ENCODE results near the gene FGD2.

FGD2 gene

GRCh38 chr6:37018198-37019064 is 13.0 kb downstream of the FGD2 start:
- peak; percentile 95 for DNase-seq (ENCODE audit: low spot score)

DNA sequence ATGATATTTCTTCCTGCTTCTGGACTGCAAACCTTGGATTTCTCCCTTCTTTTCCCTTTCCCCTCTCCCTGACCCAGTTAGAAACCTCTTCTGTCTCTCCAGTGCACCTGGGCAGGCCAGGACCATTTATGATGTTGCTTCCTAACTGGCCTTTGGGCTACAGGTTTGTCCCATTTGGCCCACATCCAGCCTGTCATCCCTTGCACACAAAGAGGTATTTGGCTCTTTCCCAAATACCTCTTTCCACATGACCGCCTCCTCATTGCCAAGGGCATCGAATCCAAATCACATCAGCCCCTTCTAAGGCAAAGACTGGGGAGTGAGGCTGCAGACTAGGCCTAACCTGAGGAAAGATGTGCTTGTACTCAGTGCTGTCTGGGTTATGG is 13.6 kb downstream of the FGD2 start:
- DNase-seq (ENCODE audit: low spot score) = no peak

DNA sequence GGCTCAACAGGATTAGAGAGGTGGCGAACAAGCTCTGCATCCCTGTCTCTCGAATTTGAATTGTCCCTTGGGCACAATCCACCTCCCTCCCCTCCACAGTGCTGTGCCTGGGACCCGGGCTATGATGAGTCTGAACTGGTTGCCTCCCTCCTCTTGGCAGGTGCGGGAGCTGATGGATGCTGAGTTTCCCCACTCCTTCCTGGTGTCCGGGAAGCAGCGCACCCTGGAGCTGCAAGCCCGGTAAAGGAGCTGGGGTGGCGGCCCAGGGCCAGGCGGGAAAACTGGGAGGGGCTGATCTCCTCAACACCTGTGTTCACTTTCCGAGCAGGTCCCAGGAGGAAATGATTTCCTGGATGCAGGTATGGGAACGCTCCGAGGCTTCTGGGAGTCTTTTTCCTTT is 14.9 kb downstream of the FGD2 start:
- no peak for DNase-seq (ENCODE audit: low spot score)

DNA sequence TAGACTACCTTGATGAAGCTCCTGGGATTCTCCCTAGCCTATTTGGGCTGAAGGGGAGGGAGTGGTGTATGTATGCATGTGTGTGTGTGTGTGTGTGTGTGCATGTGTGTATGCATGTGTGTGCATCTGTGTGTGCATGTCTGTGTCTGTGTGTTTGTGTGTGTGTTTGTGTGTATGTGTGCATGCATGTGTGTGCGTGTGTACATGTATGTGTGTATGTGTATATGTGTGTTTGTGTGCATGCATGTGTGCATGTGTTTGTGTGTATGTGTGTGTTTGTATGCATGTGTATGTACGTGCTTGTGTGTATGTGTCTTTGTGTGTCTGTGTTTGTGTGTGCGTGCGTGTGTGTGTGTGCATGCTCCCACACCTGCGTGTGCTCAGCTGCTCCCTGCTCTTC is 15.4 kb downstream of the FGD2 start:
- no peak for DNase-seq (ENCODE audit: low spot score)

GRCh38 chr6:37021356-37022129 is 16.1 kb downstream of the FGD2 start:
- DNase-seq (ENCODE audit: low spot score) = peak; percentile 92

- DNase-seq (ENCODE audit: low spot score) = no peak
Observed at GRCh38 chr6:37022135-37022863, 16.8 kb downstream of the FGD2 start.

DNA sequence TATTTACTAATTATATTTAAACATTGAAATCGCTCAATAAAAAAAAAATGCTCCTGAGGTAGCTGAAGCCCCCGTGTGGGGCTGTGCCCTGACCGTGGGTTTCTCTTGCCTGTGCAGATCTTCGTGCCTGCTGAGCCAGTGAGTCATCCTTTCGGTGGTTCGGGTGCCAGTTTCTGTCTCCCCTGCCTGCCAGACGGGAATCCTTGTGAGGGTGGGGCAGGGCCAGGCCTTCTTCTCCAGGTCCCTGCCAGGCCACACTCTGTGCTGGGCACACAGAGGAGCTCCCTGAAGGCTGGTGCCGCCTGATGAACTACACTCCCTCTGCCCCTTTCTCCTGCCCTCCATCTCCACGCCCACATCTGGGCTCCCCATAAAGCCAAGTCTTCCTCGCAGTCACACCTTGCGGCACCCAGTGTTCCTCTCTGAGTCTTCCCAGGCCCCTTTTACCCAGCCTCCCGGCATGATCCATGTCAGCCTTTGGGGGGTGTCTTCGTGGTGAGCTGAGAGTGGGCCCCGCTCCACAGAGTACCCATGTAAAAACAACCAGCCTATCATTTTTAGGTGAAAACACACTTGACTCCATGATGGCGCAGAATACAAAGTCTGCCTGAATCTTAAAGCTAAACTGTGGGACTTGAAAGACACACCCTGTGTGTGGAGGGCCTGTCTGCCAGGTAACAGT is 19.3 kb downstream of the FGD2 start:
- peak; percentile 89 for DNase-seq (ENCODE audit: low spot score)

- no peak for DNase-seq (ENCODE audit: low spot score)
Observed at GRCh38 chr6:37025621-37026466, 20.4 kb downstream of the FGD2 start.

DNA sequence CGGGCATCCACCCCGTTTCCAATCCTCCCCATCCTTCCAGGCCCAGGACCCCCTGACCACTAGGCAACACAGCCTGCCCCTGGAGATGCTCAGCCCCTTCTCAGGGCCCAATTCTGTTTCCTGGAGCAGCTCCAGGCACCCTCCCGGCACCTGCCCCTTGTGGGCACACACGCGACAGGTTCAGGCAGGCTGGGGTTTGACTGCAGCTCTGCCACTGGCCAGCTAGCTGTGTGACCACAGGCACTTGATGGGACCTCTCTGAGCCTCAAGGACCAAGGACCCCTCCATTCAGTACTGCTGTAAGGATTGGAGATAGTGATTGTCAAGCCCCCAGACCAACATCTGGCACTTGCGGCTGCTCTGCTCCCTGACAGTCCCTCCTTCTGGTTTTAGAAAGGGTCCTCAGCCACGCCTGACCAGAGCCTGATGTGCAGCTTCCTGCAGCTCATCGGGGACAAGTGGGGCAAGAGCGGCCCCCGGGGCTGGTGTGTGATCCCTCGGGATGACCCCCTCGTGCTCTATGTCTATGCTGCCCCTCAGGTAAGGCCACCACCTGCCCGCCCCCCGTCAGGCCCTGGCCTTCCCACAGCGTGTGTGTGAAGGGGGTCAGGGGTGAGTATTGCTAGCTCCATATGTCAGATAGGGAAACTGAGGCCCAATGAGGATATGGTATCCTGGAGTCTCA is 21.7 kb downstream of the FGD2 start:
- no peak for DNase-seq (ENCODE audit: low spot score)

- DNase-seq (ENCODE audit: low spot score) = no peak
Observed at GRCh38 chr6:37027811-37028469, 22.5 kb downstream of the FGD2 start.

- DNase-seq (ENCODE audit: low spot score) = peak; percentile 66
Observed at GRCh38 chr6:37029249-37029971, 24.0 kb downstream of the FGD2 start.

- no peak for DNase-seq (ENCODE audit: low spot score)
Observed at GRCh38 chr6:37030599-37030998, 25.1 kb downstream of the FGD2 start.

DNA sequence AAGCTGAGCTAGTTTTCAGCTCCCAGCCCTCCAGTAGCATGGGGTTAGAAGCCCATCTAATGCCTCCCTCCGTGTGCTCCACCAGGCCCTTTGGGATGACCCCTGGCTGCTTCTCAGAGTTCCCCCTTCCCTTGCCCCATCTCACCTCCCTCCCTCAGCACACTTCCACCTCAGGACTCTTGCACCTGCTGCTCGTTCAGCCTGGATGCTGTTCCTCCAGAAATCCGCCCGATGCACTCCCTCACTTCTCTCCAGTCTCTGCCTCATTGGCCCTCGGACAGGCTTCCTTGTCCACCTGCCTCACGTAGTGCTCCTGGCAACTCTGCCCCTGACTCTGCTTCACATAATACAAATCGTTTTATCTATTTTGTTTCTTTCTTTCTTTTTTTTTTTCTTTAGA is 26.8 kb downstream of the FGD2 start:
- no peak for DNase-seq (ENCODE audit: low spot score)

DNA sequence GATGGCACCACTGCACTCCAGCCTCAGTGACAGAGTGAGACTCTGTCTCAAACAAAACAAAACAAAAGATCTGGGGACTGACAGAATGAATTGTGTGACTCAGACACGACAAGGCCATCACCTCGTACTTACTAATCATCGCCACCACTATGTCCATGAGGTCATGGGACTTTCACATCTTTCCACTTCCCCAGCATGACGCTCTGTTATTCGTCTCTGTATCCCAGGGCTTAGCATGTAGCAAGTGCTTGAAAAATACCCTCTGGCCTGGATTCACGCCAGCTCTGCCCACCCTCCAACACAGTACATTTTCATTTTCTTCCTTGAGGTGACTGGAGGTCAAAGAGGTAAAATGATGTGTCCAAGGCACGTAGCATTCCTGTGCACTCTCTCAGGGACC is 27.8 kb downstream of the FGD2 start:
- peak; percentile 60 for DNase-seq (ENCODE audit: low spot score)

GRCh38 chr6:37033819-37034795 is 28.7 kb downstream of the FGD2 start:
- no peak for DNase-seq (ENCODE audit: low spot score)

DNA sequence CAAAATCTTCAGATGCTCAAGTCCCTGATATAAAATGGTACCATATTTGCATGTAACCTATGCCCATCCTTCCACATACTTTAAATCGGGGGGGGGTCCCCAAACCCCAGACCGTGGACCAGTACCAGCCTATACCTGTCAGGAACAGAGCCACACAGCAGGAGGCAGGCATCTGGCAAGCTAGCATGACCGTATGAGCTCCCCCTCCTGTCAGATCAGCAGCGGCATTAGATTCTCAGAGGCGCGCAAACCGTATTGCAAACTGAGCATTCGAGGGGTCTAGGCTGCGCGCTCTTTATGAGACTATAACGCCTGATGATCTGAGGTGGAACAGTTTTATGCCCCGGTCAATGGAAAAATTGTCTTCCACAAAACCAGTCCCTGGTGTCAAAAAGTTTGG is 30.7 kb downstream of the FGD2 start:
- DNase-seq (ENCODE audit: low spot score) = no peak

- DNase-seq (ENCODE audit: low spot score) = no peak
Observed at GRCh38 chr6:37038292-37039198, 33.1 kb downstream of the FGD2 start.

Measured in activated CD4-positive, alpha-beta T cell treated with anti-CD3 and anti-CD28 coated beads, Interleukin-2, Interleukin-4, amounts not matched to agents 100 ng/mL and 50 ng/mL, durations not matched to agents 16 hours and 8 hours (primary cell).